ENCODE data around the gene PCSK5. TPM values are rescaled to one million over a fixed set of nuclear protein-coding genes. Genes with fewer than 3 reads are reported as not detected.
"Not testable (repeated sequence)": the region's sequence is repeated elsewhere in the genome, so short reads cannot be mapped to it uniquely, and the experiment has no call there.

The PCSK5 gene
- polyA plus RNA-seq, 1 donor from 2014 or later: 1.7 TPM

GRCh38 chr9:75962662-75963036 is 72.2 kb downstream of the PCSK5 start:
- no peak overlapping the region for H3K4me2 ChIP-seq (ENCODE audit: low read length)
- TF ChIP-seq EP300 (conservative IDR thresholded peaks at IDR 0.05; ENCODE audit: poor library complexity, severe bottlenecking) (no peak), TAF1 (IDR thresholded peaks at IDR 0.05; ENCODE audit: low read depth) (no peak), CTCF (IDR thresholded peaks at IDR 0.05; ENCODE audit: poor library complexity, severe bottlenecking) (no peak)

GRCh38 chr9:75963321-75963720 is 72.8 kb downstream of the PCSK5 start:
- H3K27me3 ChIP-seq (ENCODE audit: insufficient read depth, low read depth, low read length); H3K9ac ChIP-seq (ENCODE audit: low read length); H3F3A ChIP-seq (ENCODE audit: insufficient read depth, low read length, poor library complexity, severe bottlenecking); H3K4me3 ChIP-seq (ENCODE audit: low read length); H3K79me2 ChIP-seq (replicated peaks; ENCODE audit: insufficient read depth, low read length); H2AFZ ChIP-seq (ENCODE audit: low read depth, low read length); H4K20me1 ChIP-seq (ENCODE audit: insufficient read depth); H3K27ac ChIP-seq (ENCODE audit: low read length); H3K9me3 ChIP-seq (ENCODE audit: low read length); H3K36me3 ChIP-seq (ENCODE audit: insufficient read depth, low read length); H3K4me2 ChIP-seq (ENCODE audit: low read length); H3K9me2 ChIP-seq (ENCODE audit: insufficient read depth, low read length): not testable (repeated sequence)

More at GRCh38 chr9:75962662-75963036, 72.2 kb downstream of the PCSK5 start:
- no peaks in the 10 kb centered on the region for H4K20me1 ChIP-seq (ENCODE audit: insufficient read depth)
- H3F3A ChIP-seq (ENCODE audit: insufficient read depth, low read length, poor library complexity, severe bottlenecking): no peaks in the 10 kb centered on the region
- no peaks in the 10 kb centered on the region for H3K9me2 ChIP-seq (ENCODE audit: insufficient read depth, low read length)
- H3K4me3 ChIP-seq (ENCODE audit: low read length): no peak overlapping the region
- no peaks in the 10 kb centered on the region for H3K36me3 ChIP-seq (ENCODE audit: insufficient read depth, low read length)
- no peak overlapping the region for H3K9ac ChIP-seq (ENCODE audit: low read length)
- no peak overlapping the region for H3K27ac ChIP-seq (ENCODE audit: low read length)
- no peaks in the 10 kb centered on the region for H3K79me2 ChIP-seq (replicated peaks; ENCODE audit: insufficient read depth, low read length)
- no peak overlapping the region for H2AFZ ChIP-seq (ENCODE audit: low read depth, low read length)
- no peaks in the 10 kb centered on the region for H3K27me3 ChIP-seq (ENCODE audit: insufficient read depth, low read depth, low read length)
- no peaks in the 10 kb centered on the region for H3K9me3 ChIP-seq (ENCODE audit: low read length)

GRCh38 chr9:75964427-75964826 is 74.0 kb downstream of the PCSK5 start:
- Histone ChIP-seq H3K4me3 (ENCODE audit: low read length) (no peak overlapping the region), H3K9me3 (ENCODE audit: low read length) (no peaks in the 10 kb centered on the region), H3K79me2 (replicated peaks; ENCODE audit: insufficient read depth, low read length) (no peaks in the 10 kb centered on the region), H4K20me1 (ENCODE audit: insufficient read depth) (no peaks in the 10 kb centered on the region), H3K9ac (ENCODE audit: low read length) (no peak overlapping the region), H3K27me3 (ENCODE audit: insufficient read depth, low read depth, low read length) (no peaks in the 10 kb centered on the region), H3K36me3 (ENCODE audit: insufficient read depth, low read length) (no peaks in the 10 kb centered on the region), H3K4me2 (ENCODE audit: low read length) (no peak overlapping the region), H3K27ac (ENCODE audit: low read length) (no peak overlapping the region), H3F3A (ENCODE audit: insufficient read depth, low read length, poor library complexity, severe bottlenecking) (no peaks in the 10 kb centered on the region), H2AFZ (ENCODE audit: low read depth, low read length) (no peak overlapping the region), H3K9me2 (ENCODE audit: insufficient read depth, low read length) (no peaks in the 10 kb centered on the region)
- TF ChIP-seq CTCF (IDR thresholded peaks at IDR 0.05; ENCODE audit: poor library complexity, severe bottlenecking) (no peak), TAF1 (IDR thresholded peaks at IDR 0.05; ENCODE audit: low read depth) (no peak), REST (IDR thresholded peaks at IDR 0.05; ENCODE audit: borderline replicate concordance) (no peak), RAD21 (conservative IDR thresholded peaks at IDR 0.05) (no peak), EZH2 (IDR thresholded peaks at IDR 0.05; ENCODE audit: borderline replicate concordance, insufficient read depth, low read length, poor library complexity, severe bottlenecking) (no peak), SMC3 (conservative IDR thresholded peaks at IDR 0.05; ENCODE audit: poor library complexity) (no peak), POLR2AphosphoS5 (IDR thresholded peaks at IDR 0.05) (no peak), MXI1 (conservative IDR thresholded peaks at IDR 0.05; ENCODE audit: poor library complexity, severe bottlenecking) (no peak)

Measured in neural cell (in vitro differentiated cells).